Stomach smooth muscle (tissue), 2 donors: ENCODE measurements around the gene CCDC180.

Experiments
- H3K27ac ChIP-seq: one replicate; pipeline ENCODE4 v1.7.0; 2013; ENCODE audit warnings: mild to moderate bottlenecking, low read length, inconsistent platforms
- H3K27me3 ChIP-seq, 2 donors: one replicate each; pipeline ENCODE4 v1.7.0; 2013; ENCODE audit warnings: low read length in 2 of 2; ENCODE audit not compliant: insufficient read depth in 2 of 2, control insufficient read depth in 1 of 2
- H3K36me3 ChIP-seq, 2 donors: one replicate each; pipeline ENCODE4 v1.7.0; 2013; ENCODE audit warnings: low read length in 2 of 2; ENCODE audit not compliant: control insufficient read depth in 2 of 2, insufficient read depth in 2 of 2
- H3K4me1 ChIP-seq: one replicate; pipeline ENCODE4 v1.7.0; 2013; ENCODE audit warnings: low read length; ENCODE audit not compliant: control insufficient read depth, insufficient read depth
- H3K4me3 ChIP-seq, 2 donors: one replicate each; pipeline ENCODE4 v1.7.0; 2013; ENCODE audit warnings: low read length in 2 of 2
- H3K9ac ChIP-seq, 2 donors: one replicate each; pipeline ENCODE4 v1.7.0; 2013; ENCODE audit warnings: low read length in 2 of 2, mild to moderate bottlenecking in 1 of 2
- H3K9me3 ChIP-seq, 2 donors: one replicate each; pipeline ENCODE4 v1.7.0; 2013; ENCODE audit warnings: low read length in 2 of 2; ENCODE audit not compliant: control insufficient read depth in 2 of 2
- donor health status: healthy.
- donor health status: Pancreatic carcinoma.

Gene CCDC180

GRCh38 chr9:97293207-97293721, 14.2 kb upstream of the CCDC180 start:
- Histone ChIP-seq H3K36me3 (peaks cover 29 to 50% of the 10 kb centered on the region in 2 donors), H3K4me1 (peaks cover 5% of the 10 kb centered on the region), H3K9me3 (peaks cover 4 to 5% of the 10 kb centered on the region in 2 donors), H3K4me3 (no peak overlapping the region), H3K9ac (no peak overlapping the region), H3K27ac (no peak overlapping the region), H3K27me3 (no peaks in the 10 kb centered on the region)

- no peak overlapping the region for H3K9ac ChIP-seq
- no peak overlapping the region for H3K27ac ChIP-seq
- H3K4me3 ChIP-seq, result no peak overlapping the region
- H3K9me3 ChIP-seq, result peaks cover 4 to 5% of the 10 kb centered on the region in 2 donors
- peaks cover 24 to 44% of the 10 kb centered on the region in 2 donors for H3K36me3 ChIP-seq
- H3K27me3 ChIP-seq, result no peaks in the 10 kb centered on the region
- peaks cover 5% of the 10 kb centered on the region for H3K4me1 ChIP-seq
These were observed 13.6 kb upstream of the CCDC180 start for GRCh38 chr9:97293818-97294217.

GRCh38 chr9:97297889-97298288, 9.6 kb upstream of the CCDC180 start:
- no peak overlapping the region for H3K4me3 ChIP-seq
- no peaks in the 10 kb centered on the region for H3K27me3 ChIP-seq

GRCh38 chr9:97299809-97300414, 7.5 kb upstream of the CCDC180 start:
- no peak overlapping the region for H3K4me3 ChIP-seq
- peaks cover 0 to 3% of the 10 kb centered on the region in 2 donors for H3K27me3 ChIP-seq
- peaks cover 0 to 6% of the 10 kb centered on the region in 2 donors for H3K36me3 ChIP-seq
- peaks cover 4 to 7% of the 10 kb centered on the region in 2 donors for H3K9me3 ChIP-seq
- no peak overlapping the region for H3K27ac ChIP-seq
- H3K4me1 ChIP-seq, result no peaks in the 10 kb centered on the region
- no peak overlapping the region for H3K9ac ChIP-seq

More at GRCh38 chr9:97297889-97298288, 9.6 kb upstream of the CCDC180 start:
- H3K9ac ChIP-seq, result no peak overlapping the region
- no peak overlapping the region for H3K27ac ChIP-seq
- H3K36me3 ChIP-seq, result peaks cover 0 to 18% of the 10 kb centered on the region in 2 donors
- H3K4me1 ChIP-seq, result peaks cover 5% of the 10 kb centered on the region
- peaks cover 4 to 5% of the 10 kb centered on the region in 2 donors for H3K9me3 ChIP-seq

- no peak overlapping the region for H3K4me3 ChIP-seq
- peaks cover 0 to 3% of the 10 kb centered on the region in 2 donors for H3K27me3 ChIP-seq
- H3K9ac ChIP-seq, result no peak overlapping the region
- no peaks in the 10 kb centered on the region for H3K4me1 ChIP-seq
- no peak overlapping the region for H3K27ac ChIP-seq
- H3K9me3 ChIP-seq, result peaks cover 4 to 7% of the 10 kb centered on the region in 2 donors
- H3K36me3 ChIP-seq, result no peaks in the 10 kb centered on the region
These were observed 6.9 kb upstream of the CCDC180 start for GRCh38 chr9:97300586-97300985.

- Histone ChIP-seq H3K4me3 (no peak overlapping the region), H3K36me3 (no peaks in the 10 kb centered on the region), H3K27ac (no peak overlapping the region), H3K4me1 (peaks cover 1% of the 10 kb centered on the region), H3K27me3 (peaks cover 3 to 4% of the 10 kb centered on the region in 2 donors), H3K9ac (no peak overlapping the region), H3K9me3 (peaks cover 4 to 7% of the 10 kb centered on the region in 2 donors)
These were observed 5.5 kb upstream of the CCDC180 start for GRCh38 chr9:97301974-97302373.

- peaks cover 3 to 7% of the 10 kb centered on the region in 2 donors for H3K27me3 ChIP-seq
- peaks cover 0 to 4% of the 10 kb centered on the region in 2 donors for H3K36me3 ChIP-seq
- H3K27ac ChIP-seq, result no peak overlapping the region
- H3K9me3 ChIP-seq, result peaks cover 0 to 2% of the 10 kb centered on the region in 2 donors
- H3K4me3 ChIP-seq, result no peak overlapping the region
- H3K4me1 ChIP-seq, result peaks cover 10% of the 10 kb centered on the region
- H3K9ac ChIP-seq, result no peak overlapping the region
These were observed 2.9 kb upstream of the CCDC180 start for GRCh38 chr9:97304586-97304985.

- no peak overlapping the region for H3K27ac ChIP-seq
- peaks cover 0 to 10% of the 10 kb centered on the region in 2 donors for H3K36me3 ChIP-seq
- H3K9me3 ChIP-seq, result peaks cover 0 to 2% of the 10 kb centered on the region in 2 donors
- peaks cover 10% of the 10 kb centered on the region for H3K4me1 ChIP-seq
- no peak overlapping the region for H3K4me3 ChIP-seq
- H3K9ac ChIP-seq, result no peak overlapping the region
- peaks cover 3 to 7% of the 10 kb centered on the region in 2 donors for H3K27me3 ChIP-seq
These were observed 1.8 kb upstream of the CCDC180 start for GRCh38 chr9:97305501-97306298.

- peaks cover 10% of the 10 kb centered on the region for H3K4me1 ChIP-seq
- peaks cover 0 to 2% of the 10 kb centered on the region in 2 donors for H3K9me3 ChIP-seq
- peaks cover 3 to 16% of the 10 kb centered on the region in 2 donors for H3K36me3 ChIP-seq
- H3K9ac ChIP-seq, result peak overlapping the region in 1 of 2 donors; percentile 29
- H3K4me3 ChIP-seq, result peak overlapping the region; percentile 47 to 61
- H3K27me3 ChIP-seq, result peaks cover 3 to 7% of the 10 kb centered on the region in 2 donors
- no peak overlapping the region for H3K27ac ChIP-seq
These were observed 368 bp upstream of the CCDC180 start for GRCh38 chr9:97307091-97307490.

GRCh38 chr9:97309260-97309659, 1.8 kb downstream of the CCDC180 start:
- no peak overlapping the region for H3K27ac ChIP-seq
- H3K36me3 ChIP-seq, result peaks cover 20 to 31% of the 10 kb centered on the region in 2 donors
- peaks cover 10% of the 10 kb centered on the region for H3K4me1 ChIP-seq

More at GRCh38 chr9:97309260-97309659, 1.8 kb downstream of the CCDC180 start:
- H3K27me3 ChIP-seq, result peaks cover 0 to 7% of the 10 kb centered on the region in 2 donors
- H3K9me3 ChIP-seq, result no peaks in the 10 kb centered on the region
- H3K9ac ChIP-seq, result no peak overlapping the region
- H3K4me3 ChIP-seq, result no peak overlapping the region
